GM10266 (cell line): ENCODE measurements around the gene CNTNAP2.

Experiments used
- DNase-seq: peaks from one replicate; pipeline ENCODE4 v3.0.0; 2012; ENCODE audit errors: extremely low spot score
- TF ChIP-seq, protein P1 (sequence below): IDR thresholded peaks from 2 replicates; pipeline ENCODE4 v1.5.1; 2012; ENCODE audit warnings: mild to moderate bottlenecking, low read depth; ENCODE audit not compliant: control insufficient read depth, insufficient read depth; ENCODE audit errors: missing control alignments

The CNTNAP2 gene

DNA sequence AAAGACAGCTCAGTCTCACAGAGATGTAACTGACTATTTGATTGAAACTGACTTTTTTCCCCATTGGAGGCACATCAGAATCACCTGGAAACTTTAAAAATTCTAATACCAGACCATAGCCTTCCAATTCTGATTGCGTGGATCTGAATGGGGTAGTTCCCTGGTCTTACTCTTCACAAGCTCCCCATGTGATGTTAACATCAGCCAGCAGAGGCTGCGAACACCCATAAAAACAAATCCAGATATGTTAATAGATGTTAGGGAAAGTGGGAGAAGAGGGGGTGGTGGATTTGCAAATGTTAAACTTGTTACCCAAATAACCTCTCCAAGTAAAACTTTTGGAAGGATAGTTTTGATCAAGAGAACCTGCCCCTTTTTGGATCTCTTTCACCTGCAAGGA is 1133.4 kb downstream of the CNTNAP2 start:
- TF ChIP-seq, protein P1, sequence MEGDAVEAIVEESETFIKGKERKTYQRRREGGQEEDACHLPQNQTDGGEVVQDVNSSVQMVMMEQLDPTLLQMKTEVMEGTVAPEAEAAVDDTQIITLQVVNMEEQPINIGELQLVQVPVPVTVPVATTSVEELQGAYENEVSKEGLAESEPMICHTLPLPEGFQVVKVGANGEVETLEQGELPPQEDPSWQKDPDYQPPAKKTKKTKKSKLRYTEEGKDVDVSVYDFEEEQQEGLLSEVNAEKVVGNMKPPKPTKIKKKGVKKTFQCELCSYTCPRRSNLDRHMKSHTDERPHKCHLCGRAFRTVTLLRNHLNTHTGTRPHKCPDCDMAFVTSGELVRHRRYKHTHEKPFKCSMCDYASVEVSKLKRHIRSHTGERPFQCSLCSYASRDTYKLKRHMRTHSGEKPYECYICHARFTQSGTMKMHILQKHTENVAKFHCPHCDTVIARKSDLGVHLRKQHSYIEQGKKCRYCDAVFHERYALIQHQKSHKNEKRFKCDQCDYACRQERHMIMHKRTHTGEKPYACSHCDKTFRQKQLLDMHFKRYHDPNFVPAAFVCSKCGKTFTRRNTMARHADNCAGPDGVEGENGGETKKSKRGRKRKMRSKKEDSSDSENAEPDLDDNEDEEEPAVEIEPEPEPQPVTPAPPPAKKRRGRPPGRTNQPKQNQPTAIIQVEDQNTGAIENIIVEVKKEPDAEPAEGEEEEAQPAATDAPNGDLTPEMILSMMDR: no peak
- no peak for DNase-seq

DNA sequence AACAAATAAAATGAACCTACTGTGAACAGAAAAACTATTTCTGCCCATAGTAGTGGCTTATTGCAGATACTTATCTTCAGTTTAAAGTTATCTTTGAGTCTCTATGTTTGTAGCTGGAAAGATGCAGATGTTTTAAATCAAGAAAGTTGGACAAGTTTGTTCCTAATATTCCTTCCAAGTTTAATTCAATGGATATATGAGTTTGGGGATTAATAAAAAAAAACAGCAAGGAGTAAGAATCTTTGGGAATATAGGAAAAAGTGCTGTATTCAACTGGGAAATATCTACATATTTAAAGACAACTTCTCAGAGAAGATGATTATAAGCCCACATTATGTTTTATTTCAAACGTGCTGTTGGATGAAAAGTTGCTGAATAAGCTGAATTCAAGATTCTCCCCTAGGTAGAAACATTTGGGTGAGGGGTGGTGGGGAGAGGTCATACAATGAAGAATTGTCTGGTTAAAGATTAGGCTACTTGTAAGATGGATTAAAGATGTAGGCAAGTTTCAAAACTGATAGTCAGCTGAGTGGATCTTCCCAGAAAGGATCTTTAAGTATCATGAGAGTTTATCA is 1135.2 kb downstream of the CNTNAP2 start:
- no peak for DNase-seq
- TF ChIP-seq, protein P1: no peak

DNA sequence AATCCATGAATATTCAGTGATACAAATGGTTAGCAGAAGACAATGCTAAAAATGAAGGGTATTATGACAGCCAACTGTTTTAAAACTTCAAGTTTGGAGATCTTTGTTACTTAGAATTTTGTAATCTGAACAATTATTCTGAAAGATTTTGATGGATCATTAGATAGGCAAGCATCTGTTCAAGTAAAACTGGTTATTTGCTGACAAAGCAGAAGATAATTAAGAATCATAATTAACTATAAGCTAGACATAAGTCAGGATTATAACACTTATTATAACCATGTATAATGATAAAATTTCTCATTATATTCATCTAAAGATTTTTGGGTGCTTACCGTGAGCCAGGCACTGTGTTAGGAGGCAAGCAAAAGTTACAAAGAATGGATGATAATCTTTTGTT is 1145.1 kb downstream of the CNTNAP2 start:
- TF ChIP-seq, protein P1: no peak
- DNase-seq: no peak

DNA sequence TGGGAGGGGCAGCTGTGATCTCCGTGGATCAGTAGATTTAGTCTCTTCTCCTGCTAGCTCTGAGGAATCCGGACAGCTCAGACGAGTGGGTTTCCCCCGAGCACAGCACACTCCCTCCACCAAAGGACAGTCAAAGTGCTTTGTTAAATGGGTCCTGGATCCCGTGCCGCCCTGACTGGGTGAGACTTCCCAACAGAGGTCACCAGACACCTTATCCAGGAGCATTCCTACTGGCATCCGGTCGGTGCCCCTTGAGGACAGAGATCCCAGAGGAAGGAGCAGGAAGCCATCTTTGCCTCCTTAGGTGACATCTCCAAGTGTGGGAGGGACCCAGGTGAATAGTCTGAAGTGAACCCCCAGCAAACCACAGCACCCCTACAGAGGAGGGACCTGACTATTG is 1148.9 kb downstream of the CNTNAP2 start:
- TF ChIP-seq, protein P1: no peak
- no peak for DNase-seq

DNA sequence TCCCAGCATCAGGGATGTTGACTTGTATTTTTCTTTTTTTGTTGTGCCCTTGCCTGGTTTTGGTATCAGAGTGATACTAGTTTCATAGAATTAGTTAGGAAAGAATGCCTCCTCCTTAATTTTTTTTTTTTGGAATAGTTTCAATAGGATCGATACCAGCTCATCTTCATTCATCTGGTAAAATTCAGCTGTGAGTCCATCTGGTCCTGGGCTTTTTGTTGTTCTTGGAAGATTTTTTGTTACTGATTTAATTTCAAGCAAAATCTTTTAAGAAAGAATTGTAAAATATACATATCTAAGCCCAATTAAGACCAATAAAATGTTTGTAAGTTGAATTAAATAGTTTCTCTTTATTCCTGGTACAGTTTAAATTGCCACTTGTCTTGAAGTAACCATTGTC is 1159.5 kb downstream of the CNTNAP2 start:
- TF ChIP-seq, protein P1: no peak
- DNase-seq: no peak

DNA sequence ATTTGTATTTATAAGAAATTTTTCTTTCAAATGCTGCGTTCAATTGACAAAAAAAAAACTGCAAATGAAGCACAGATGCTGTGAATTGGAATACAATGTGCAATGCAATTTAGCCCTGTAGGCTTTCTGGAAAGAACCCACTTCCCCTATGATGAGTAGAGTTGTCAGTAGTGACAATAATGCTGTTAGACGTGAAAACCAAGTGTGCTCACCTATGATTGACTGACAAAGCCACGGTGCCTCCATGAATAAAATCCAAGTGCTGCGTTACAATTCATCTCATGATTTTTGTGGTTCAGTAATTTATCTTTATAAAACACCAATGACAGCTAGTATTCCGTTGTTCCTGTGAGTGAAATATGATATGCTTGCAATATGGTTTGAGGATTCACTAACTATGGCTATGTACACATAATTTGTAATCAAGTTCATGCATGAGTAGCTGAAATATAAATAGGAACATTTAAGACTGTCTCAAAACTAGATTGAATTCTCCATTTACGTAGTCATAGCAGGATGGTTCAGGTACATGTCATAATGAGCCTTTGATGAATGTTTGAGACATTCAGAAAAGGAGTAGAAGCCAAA is 1160.3 kb downstream of the CNTNAP2 start:
- TF ChIP-seq, protein P1: no peak
- DNase-seq: no peak

DNA sequence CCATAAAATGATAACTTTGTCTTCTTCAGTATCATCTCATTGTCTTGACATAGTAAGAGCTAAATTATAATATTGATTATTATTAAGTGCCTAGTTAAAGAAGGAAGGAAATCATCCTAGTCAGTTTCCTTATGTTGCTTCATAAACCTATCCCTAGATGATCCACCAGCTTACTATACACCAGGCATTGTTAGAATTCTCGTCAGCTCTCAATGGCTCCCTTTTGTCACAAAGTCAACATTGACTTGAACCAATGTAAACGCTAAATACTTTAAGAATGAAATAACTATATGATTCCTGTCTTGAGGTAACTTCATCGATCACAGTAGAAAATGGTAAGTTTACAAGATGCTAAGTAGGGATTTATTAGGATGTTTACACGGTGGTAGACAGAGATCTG is 1162.9 kb downstream of the CNTNAP2 start:
- TF ChIP-seq, protein P1: no peak
- no peak for DNase-seq
